IPS-NIHi7 (cell line): ENCODE measurements around the gene NUDT6.
"Not testable (repeated sequence)": the region's sequence is repeated elsewhere in the genome, so short reads cannot be mapped to it uniquely, and the experiment has no call there.

Source experiments
- DNase-seq: peaks from one replicate; pipeline ENCODE4 v3.0.0; 2012; ENCODE audit warnings: mixed read lengths; ENCODE audit errors: extremely low spot score

Gene NUDT6

GRCh38 chr4:122876456-122876855 lies 45.9 kb downstream of the NUDT6 start:
- no peak for DNase-seq

GRCh38 chr4:122875949-122876348 lies 46.4 kb downstream of the NUDT6 start:
- DNase-seq: no peak

- DNase-seq: no peak
These were observed 48.4 kb downstream of the NUDT6 start for GRCh38 chr4:122873821-122874593.

GRCh38 chr4:122873146-122873545 lies 49.3 kb downstream of the NUDT6 start:
- DNase-seq: no peak

GRCh38 chr4:122868235-122868634 lies 54.2 kb downstream of the NUDT6 start:
- DNase-seq: not testable (repeated sequence)

- no peak for DNase-seq
These were observed 57.0 kb downstream of the NUDT6 start for GRCh38 chr4:122865425-122865824.

GRCh38 chr4:122863639-122864038 lies 58.8 kb downstream of the NUDT6 start:
- DNase-seq: no peak

GRCh38 chr4:122861172-122861943 lies 61.0 kb downstream of the NUDT6 start:
- no peak for DNase-seq

- no peak for DNase-seq
These were observed 63.7 kb downstream of the NUDT6 start for GRCh38 chr4:122858705-122859104.

GRCh38 chr4:122857160-122857559 lies 65.2 kb downstream of the NUDT6 start:
- DNase-seq: no peak

- no peak for DNase-seq
These were observed 67.0 kb downstream of the NUDT6 start for GRCh38 chr4:122855353-122855890.

- no peak for DNase-seq
These were observed 67.7 kb downstream of the NUDT6 start for GRCh38 chr4:122854447-122855352.

GRCh38 chr4:122851568-122851967 lies 70.8 kb downstream of the NUDT6 start:
- DNase-seq: no peak

- DNase-seq: not testable (repeated sequence)
These were observed 72.6 kb downstream of the NUDT6 start for GRCh38 chr4:122849789-122850188.

- no peak for DNase-seq
These were observed 74.5 kb downstream of the NUDT6 start for GRCh38 chr4:122847931-122848330.

- no peak for DNase-seq
These were observed 76.6 kb downstream of the NUDT6 start for GRCh38 chr4:122845760-122846159.

- DNase-seq: no peak
These were observed 77.3 kb downstream of the NUDT6 start for GRCh38 chr4:122845066-122845465.

- not testable (repeated sequence) for DNase-seq
These were observed 78.0 kb downstream of the NUDT6 start for GRCh38 chr4:122844391-122844790.

GRCh38 chr4:122842984-122843531 lies 79.3 kb downstream of the NUDT6 start:
- no peak for DNase-seq
